Ovary (tissue), 9 donors: ENCODE measurements around the gene VWCE. TPM values are rescaled to one million over a fixed set of nuclear protein-coding genes. Genes with fewer than 3 reads are reported as not detected.

ENCODE experiments used
- DNase-seq, 5 donors: peaks; one replicate each; pipeline ENCODE4 v3.0.0-alpha.2; 2019 to 2020
- H3K27ac ChIP-seq, 2 donors: fragments of 200-600 bp; one replicate each; pipeline versions ENCODE4 v1.5.1 to v1.8.0; 2019 to 2022
- H3K27me3 ChIP-seq: fragments of 200-600 bp; one replicate; pipeline ENCODE4 v1.8.0; 2022
- H3K36me3 ChIP-seq: fragments of 200-600 bp; sonication (generic); one replicate; pipeline ENCODE4 v1.5.1; 2019
- H3K4me1 ChIP-seq: one replicate; pipeline ENCODE4 v1.8.1; 2013; ENCODE audit warnings: mild to moderate bottlenecking, moderate library complexity; ENCODE audit not compliant: insufficient read depth
- H3K4me3 ChIP-seq: fragments of 200-600 bp; sonication (generic); one replicate; pipeline ENCODE4 v1.5.1; 2017
- H3K9me3 ChIP-seq, 2 donors: fragments of 200-600 bp in 1 of 2; sonication (generic) in 1 of 2; one replicate each; pipeline versions ENCODE4 v1.5.1 to v1.8.1; 2013 to 2019; ENCODE audit warnings: mild to moderate bottlenecking in 1 of 2, moderate library complexity in 1 of 2
- EP300 ChIP-seq: sonication (generic); formaldehyde crosslinking; IDR thresholded peaks from one replicate; pipeline ENCODE4 v1.6.1; 2017; ENCODE audit warnings: antibody characterized with exemption
- POLR2A ChIP-seq: fragments of 450-650 bp; IDR thresholded peaks from one replicate; pipeline ENCODE4 v1.6.1; 2017; ENCODE audit warnings: antibody characterized with exemption, mild to moderate bottlenecking, moderate library complexity
- WGBS, 3 donors: extraction: QIAGEN DNeasy Blood & Tissue Kit in 1 of 3; methylation state at CpG; one replicate each; pipeline versions ENCODE4 v1.1.5 to v1.1.7; 2013 to 2017; 5-methylcytosine and 5-hydroxymethylcytosine counted together
- intact Hi-C, 4 donors: fragments of 100-400 bp; cut with DNase I; formaldehyde crosslinking; loops; one replicate each; pipeline versions ENCODE4 v1.11.0 to v1.15.1; 2022 to 2023
- polyA plus RNA-seq, 2 donors: library from polyadenylated mRNA; stranded (reverse); fragments of 200-250 nt in 1 of 2; fragments of 350-450 nt in 1 of 2; fragmentation: Illumina TruSeq in 1 of 2; extraction: RNeasy Lipid Tissue Mini Kit (QIAGEN cat#74804) in 1 of 2; gene quantifications; one replicate each; pipeline ENCODE4 v1.2.3, GENCODE V29; 2013 to 2014
- total RNA-seq, 7 donors: library from RNA; depleted of rRNA in 2 of 7; stranded (reverse); fragments of >200 nt in 2 of 7; fragmentation: NEBNext Ultra II Directional in 3 of 7; extraction: Animal tissue kit (Norgen Biotek cat#: 25700) in 3 of 7; gene quantifications; one replicate each; pipeline versions ENCODE4 v1.1.0 to v1.2.4, GENCODE V29; 2016 to 2023
- TF ChIP-seq, protein P1 (sequence below), 3 donors: fragments of 450-650 bp in 2 of 3; fragments of 200-600 bp in 1 of 3; IDR thresholded peaks; one replicate each; pipeline versions ENCODE4 v1.5.1 to v1.8.0; 2016 to 2022; ENCODE audit warnings: antibody characterized with exemption in 3 of 3, mild to moderate bottlenecking in 1 of 3
- donor health status: DM: no; HTN: no; CAD: no; lungs with moderate emphysema.
- donor health status: DM: no; HTN: no; CAD: no.
- donor health status: Bipolar disorder and iron deficiency.
- donor health status: DM: yes; HTN: yes; CAD: no.
- donor health status: DM: no; HTN: no; CAD: no.
- donor health status: DM: yes; HTN: yes; CAD: no.

Gene VWCE
- total and polyA plus RNA-seq, 9 donors = 1.9 to 39.9 (median 11.9) TPM

GRCh38 chr11:61277186-61278000, 17.7 kb downstream of the VWCE start:
- Histone ChIP-seq H3K4me1 (peaks cover 2% of the 10 kb centered on the region), H3K4me3 (no peak overlapping the region), H3K36me3 (no peaks in the 10 kb centered on the region), H3K9me3 (no peaks in the 10 kb centered on the region), H3K27ac (no peak overlapping the region), H3K27me3 (no peaks in the 10 kb centered on the region)
- intact Hi-C loops = no loop called here
- no peak for DNase-seq
- TF ChIP-seq, protein P1, sequence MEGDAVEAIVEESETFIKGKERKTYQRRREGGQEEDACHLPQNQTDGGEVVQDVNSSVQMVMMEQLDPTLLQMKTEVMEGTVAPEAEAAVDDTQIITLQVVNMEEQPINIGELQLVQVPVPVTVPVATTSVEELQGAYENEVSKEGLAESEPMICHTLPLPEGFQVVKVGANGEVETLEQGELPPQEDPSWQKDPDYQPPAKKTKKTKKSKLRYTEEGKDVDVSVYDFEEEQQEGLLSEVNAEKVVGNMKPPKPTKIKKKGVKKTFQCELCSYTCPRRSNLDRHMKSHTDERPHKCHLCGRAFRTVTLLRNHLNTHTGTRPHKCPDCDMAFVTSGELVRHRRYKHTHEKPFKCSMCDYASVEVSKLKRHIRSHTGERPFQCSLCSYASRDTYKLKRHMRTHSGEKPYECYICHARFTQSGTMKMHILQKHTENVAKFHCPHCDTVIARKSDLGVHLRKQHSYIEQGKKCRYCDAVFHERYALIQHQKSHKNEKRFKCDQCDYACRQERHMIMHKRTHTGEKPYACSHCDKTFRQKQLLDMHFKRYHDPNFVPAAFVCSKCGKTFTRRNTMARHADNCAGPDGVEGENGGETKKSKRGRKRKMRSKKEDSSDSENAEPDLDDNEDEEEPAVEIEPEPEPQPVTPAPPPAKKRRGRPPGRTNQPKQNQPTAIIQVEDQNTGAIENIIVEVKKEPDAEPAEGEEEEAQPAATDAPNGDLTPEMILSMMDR (IDR thresholded peaks at IDR 0.05) = no peak
- WGBS, 3 donors = 60 to 64% (median 61%) methylated on average over 14 of the region's 14 CpGs

- Histone ChIP-seq H3K4me3 (no peak overlapping the region), H3K27me3 (no peaks in the 10 kb centered on the region), H3K9me3 (no peaks in the 10 kb centered on the region), H3K36me3 (no peaks in the 10 kb centered on the region), H3K27ac (no peak overlapping the region), H3K4me1 (no peaks in the 10 kb centered on the region)
- 91 to 97% (median 95%) methylated on average over 4 of the region's 4 CpGs for WGBS, 3 donors
- no peak for TF ChIP-seq EP300
- TF ChIP-seq, protein P1 (IDR thresholded peaks at IDR 0.05) = no peak
- TF ChIP-seq POLR2A = no peak
- DNase-seq = no peak
- intact Hi-C loops = no loop called here
Measured at GRCh38 chr11:61275191-61275590, 19.9 kb downstream of the VWCE start.

DNA sequence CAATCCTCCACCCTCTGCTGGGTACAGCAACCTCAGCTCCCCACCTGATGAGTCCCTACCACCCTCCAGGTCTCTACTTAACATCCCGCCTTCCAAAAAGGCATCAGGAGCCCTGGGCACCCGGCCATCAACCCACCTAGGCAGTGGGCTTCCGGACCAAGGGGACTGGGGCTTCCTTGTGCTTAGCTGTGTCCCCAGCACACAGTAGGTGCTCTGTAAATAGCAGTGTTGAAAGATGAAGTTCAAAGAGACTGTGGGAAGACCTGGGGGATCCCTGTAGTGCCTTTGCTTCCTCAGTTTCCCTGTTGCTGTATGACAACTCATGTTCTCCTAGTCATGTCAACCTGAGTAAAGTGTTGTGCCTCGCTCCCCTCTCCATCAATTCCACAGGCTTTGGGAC, 21.0 kb downstream of the VWCE start:
- 94 to 99% (median 96%) methylated on average over 4 of the region's 4 CpGs for WGBS, 3 donors
- H3K36me3 ChIP-seq = no peaks in the 10 kb centered on the region

DNA sequence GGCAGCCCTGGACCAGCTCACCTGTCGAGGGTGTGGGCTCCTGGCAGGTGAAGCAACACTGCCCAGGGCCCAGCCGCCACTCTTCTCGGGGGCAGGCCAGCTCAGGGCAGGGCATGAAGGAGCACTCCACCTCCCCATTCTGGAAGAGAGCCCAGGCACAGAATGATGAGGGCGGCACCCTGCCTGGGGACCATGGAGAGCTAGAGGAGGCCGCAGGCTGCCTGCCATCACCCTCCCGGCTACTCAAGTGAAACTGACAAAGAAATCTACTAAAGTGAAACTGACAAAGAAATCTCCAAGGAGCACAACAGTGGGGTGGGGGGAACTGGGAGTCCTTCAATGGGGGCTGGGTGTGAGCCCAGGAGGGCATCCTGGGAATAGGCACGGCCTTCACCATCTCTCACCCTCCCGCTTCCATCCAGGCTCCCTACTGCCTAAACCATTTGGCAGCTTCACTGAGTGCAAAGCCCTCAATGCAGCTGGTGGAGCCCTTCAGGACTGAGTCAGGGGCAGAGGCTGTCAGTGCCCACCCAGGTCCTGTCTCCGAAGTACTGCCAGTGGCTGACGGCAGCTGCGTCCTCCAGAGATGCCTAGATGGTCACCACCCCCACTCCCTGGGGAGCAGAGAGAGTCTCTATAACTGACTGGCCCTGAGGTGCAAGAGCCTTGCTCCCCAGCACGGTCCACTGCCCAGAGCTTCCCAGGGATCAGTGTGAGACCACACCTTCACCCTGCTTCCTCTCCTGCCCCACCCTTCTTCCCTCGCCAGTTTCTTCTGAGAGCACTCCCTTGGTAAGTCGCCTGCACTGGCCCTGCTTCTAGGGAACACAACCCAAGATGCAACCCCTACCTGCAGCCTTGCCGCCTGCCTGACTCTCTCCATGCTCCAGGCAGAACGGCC, 21.7 kb downstream of the VWCE start:
- H3K4me3 ChIP-seq = no peak overlapping the region
- H3K27ac ChIP-seq = no peak overlapping the region
- TF ChIP-seq, protein P1 (IDR thresholded peaks at IDR 0.05) = no peak
- TF ChIP-seq POLR2A = no peak
- TF ChIP-seq EP300 = no peak
- intact Hi-C loops = no loop called here
- no peaks in the 10 kb centered on the region for H3K4me1 ChIP-seq
- DNase-seq = no peak
- H3K9me3 ChIP-seq = no peaks in the 10 kb centered on the region
- 82 to 87% (median 83%) methylated on average over 13 to 16 of the region's 16 CpGs for WGBS, 3 donors
- H3K36me3 ChIP-seq = no peaks in the 10 kb centered on the region
- H3K27me3 ChIP-seq = no peaks in the 10 kb centered on the region

More for the DNA sequence above, 21.0 kb downstream of the VWCE start:
- Histone ChIP-seq H3K27ac (no peak overlapping the region), H3K4me1 (no peaks in the 10 kb centered on the region), H3K9me3 (no peaks in the 10 kb centered on the region), H3K4me3 (no peak overlapping the region), H3K27me3 (no peaks in the 10 kb centered on the region)
- no peak for DNase-seq
- TF ChIP-seq POLR2A (no peak), EP300 (no peak)
- TF ChIP-seq, protein P1 (IDR thresholded peaks at IDR 0.05) = no peak
- intact Hi-C loops = no loop called here
